Astrocyte (in vitro differentiated cells and primary cell): Measurements from ENCODE around the gene SH2B2.

Experiments
- CTCF ChIP-seq: IDR thresholded peaks from 2 replicates; pipeline ENCODE4 v1.5.1; 2011; ENCODE audit warnings: low read depth, mild to moderate bottlenecking, inconsistent platforms, low read length, moderate library complexity; ENCODE audit not compliant: insufficient read depth
- EZH2 ChIP-seq: IDR thresholded peaks from 2 replicates; pipeline ENCODE4 v1.6.1; 2012; ENCODE audit warnings: mild to moderate bottlenecking, low read length, inconsistent platforms; ENCODE audit not compliant: insufficient read depth

- TF ChIP-seq CTCF (no peak), EZH2 (no peak)
Observed at GRCh38 chr7:102321351-102322201, 34.9 kb downstream of the SH2B2 start.
